T-helper 1 cell treated with Interleukin-12 subunit alpha and Interleukin-12 subunit beta and Interleukin-4 antibody, amounts not matched to agents 30 μg/mL and 1 μg/mL, for 36 hours (primary cell): Measurements from ENCODE around the gene CMKLR1.

Source experiments
- H3K27ac Mint-ChIP-seq: one replicate; pipeline ENCODE4 v1.8.0; 2021; ENCODE audit warnings: mild to moderate bottlenecking, mixed read lengths
- H3K27me3 Mint-ChIP-seq: one replicate; pipeline ENCODE4 v1.8.0; 2021; ENCODE audit warnings: low read depth, mixed read lengths
- H3K36me3 Mint-ChIP-seq: one replicate; pipeline ENCODE4 v1.8.0; 2021; ENCODE audit warnings: low read depth, mixed read lengths
- H3K4me1 Mint-ChIP-seq: one replicate; pipeline ENCODE4 v1.8.0; 2021; ENCODE audit warnings: low read depth, mixed read lengths
- H3K4me3 Mint-ChIP-seq: one replicate; pipeline ENCODE4 v1.8.0; 2021; ENCODE audit warnings: mild to moderate bottlenecking, moderate library complexity, mixed read lengths
- H3K9me3 Mint-ChIP-seq: one replicate; pipeline ENCODE4 v1.8.0; 2021; ENCODE audit warnings: mixed read lengths

The CMKLR1 gene

GRCh38 chr12:108338915-108339657 is at the start of gene CMKLR1:
Gene CMKLR1 (minus strand): TSS chr12:108339311. CDS start chr12:108293591, 45,720 bp downstream.
- peaks cover 35% of the 10 kb centered on the region for H3K27me3 Mint-ChIP-seq
- no peak within 1 kb of the TSS for H3K4me3 Mint-ChIP-seq
- H3K4me1 Mint-ChIP-seq, result peaks cover under 1% of the 10 kb centered on the region
- no peak within 1 kb of the TSS for H3K27ac Mint-ChIP-seq
- H3K9me3 Mint-ChIP-seq, result no peaks in the 10 kb centered on the region
- no peaks in the 10 kb centered on the region for H3K36me3 Mint-ChIP-seq

- H3K27me3 Mint-ChIP-seq, result no peaks in the 10 kb centered on the region
- no peak overlapping the region for H3K27ac Mint-ChIP-seq
- no peaks in the 10 kb centered on the region for H3K36me3 Mint-ChIP-seq
- no peak overlapping the region for H3K4me3 Mint-ChIP-seq
- no peaks in the 10 kb centered on the region for H3K9me3 Mint-ChIP-seq
- no peaks in the 10 kb centered on the region for H3K4me1 Mint-ChIP-seq
Measured at GRCh38 chr12:108387771-108388170, 48.7 kb upstream of the CMKLR1 start.

GRCh38 chr12:108386709-108387360 is 47.7 kb upstream of the CMKLR1 start:
- Mint-ChIP-seq H3K4me1 (no peaks in the 10 kb centered on the region), H3K4me3 (no peak overlapping the region), H3K36me3 (no peaks in the 10 kb centered on the region), H3K27me3 (no peaks in the 10 kb centered on the region), H3K27ac (no peak overlapping the region), H3K9me3 (no peaks in the 10 kb centered on the region)

GRCh38 chr12:108382437-108382801 is 43.3 kb upstream of the CMKLR1 start:
- no peak overlapping the region for H3K27ac Mint-ChIP-seq
- H3K27me3 Mint-ChIP-seq, result no peaks in the 10 kb centered on the region
- no peaks in the 10 kb centered on the region for H3K4me1 Mint-ChIP-seq
- H3K9me3 Mint-ChIP-seq, result peaks cover 2% of the 10 kb centered on the region
- H3K36me3 Mint-ChIP-seq, result no peaks in the 10 kb centered on the region
- H3K4me3 Mint-ChIP-seq, result no peak overlapping the region

- H3K27me3 Mint-ChIP-seq, result no peaks in the 10 kb centered on the region
Measured at GRCh38 chr12:108381787-108382436, 42.8 kb upstream of the CMKLR1 start.

GRCh38 chr12:108380382-108380781 is 41.3 kb upstream of the CMKLR1 start:
- no peaks in the 10 kb centered on the region for H3K4me1 Mint-ChIP-seq

More at GRCh38 chr12:108381787-108382436, 42.8 kb upstream of the CMKLR1 start:
- no peaks in the 10 kb centered on the region for H3K36me3 Mint-ChIP-seq
- H3K9me3 Mint-ChIP-seq, result peaks cover 4% of the 10 kb centered on the region
- no peak overlapping the region for H3K27ac Mint-ChIP-seq
- H3K4me1 Mint-ChIP-seq, result no peaks in the 10 kb centered on the region
- no peak overlapping the region for H3K4me3 Mint-ChIP-seq

GRCh38 chr12:108379823-108380222 is 40.7 kb upstream of the CMKLR1 start:
- H3K9me3 Mint-ChIP-seq, result peaks cover 7% of the 10 kb centered on the region
- H3K36me3 Mint-ChIP-seq, result no peaks in the 10 kb centered on the region
- H3K4me3 Mint-ChIP-seq, result no peak overlapping the region
- no peak overlapping the region for H3K27ac Mint-ChIP-seq
- no peaks in the 10 kb centered on the region for H3K4me1 Mint-ChIP-seq
- H3K27me3 Mint-ChIP-seq, result no peaks in the 10 kb centered on the region

More at GRCh38 chr12:108380382-108380781, 41.3 kb upstream of the CMKLR1 start:
- H3K9me3 Mint-ChIP-seq, result peaks cover 7% of the 10 kb centered on the region
- no peaks in the 10 kb centered on the region for H3K36me3 Mint-ChIP-seq
- no peak overlapping the region for H3K4me3 Mint-ChIP-seq
- no peaks in the 10 kb centered on the region for H3K27me3 Mint-ChIP-seq
- no peak overlapping the region for H3K27ac Mint-ChIP-seq

GRCh38 chr12:108378926-108379325 is 39.8 kb upstream of the CMKLR1 start:
- no peaks in the 10 kb centered on the region for H3K36me3 Mint-ChIP-seq
- no peaks in the 10 kb centered on the region for H3K4me1 Mint-ChIP-seq
- H3K4me3 Mint-ChIP-seq, result no peak overlapping the region
- H3K27me3 Mint-ChIP-seq, result no peaks in the 10 kb centered on the region
- no peak overlapping the region for H3K27ac Mint-ChIP-seq
- H3K9me3 Mint-ChIP-seq, result peaks cover 9% of the 10 kb centered on the region

GRCh38 chr12:108377260-108377659 is 38.1 kb upstream of the CMKLR1 start:
- Mint-ChIP-seq H3K4me1 (no peaks in the 10 kb centered on the region), H3K27ac (no peak overlapping the region), H3K9me3 (peaks cover 22% of the 10 kb centered on the region), H3K4me3 (no peak overlapping the region), H3K27me3 (no peaks in the 10 kb centered on the region), H3K36me3 (no peaks in the 10 kb centered on the region)

GRCh38 chr12:108375986-108376663 is 37.0 kb upstream of the CMKLR1 start:
- Mint-ChIP-seq H3K4me1 (no peaks in the 10 kb centered on the region), H3K9me3 (peaks cover 22% of the 10 kb centered on the region), H3K27ac (no peak overlapping the region), H3K4me3 (no peak overlapping the region), H3K36me3 (no peaks in the 10 kb centered on the region), H3K27me3 (no peaks in the 10 kb centered on the region)

GRCh38 chr12:108374596-108375320 is 35.6 kb upstream of the CMKLR1 start:
- Mint-ChIP-seq H3K4me3 (no peak overlapping the region), H3K36me3 (no peaks in the 10 kb centered on the region), H3K27me3 (no peaks in the 10 kb centered on the region), H3K4me1 (no peaks in the 10 kb centered on the region), H3K9me3 (peaks cover 22% of the 10 kb centered on the region), H3K27ac (no peak overlapping the region)

- Mint-ChIP-seq H3K27ac (no peak overlapping the region), H3K36me3 (no peaks in the 10 kb centered on the region), H3K4me1 (no peaks in the 10 kb centered on the region), H3K9me3 (peaks cover 22% of the 10 kb centered on the region), H3K4me3 (no peak overlapping the region), H3K27me3 (no peaks in the 10 kb centered on the region)
Measured at GRCh38 chr12:108373111-108373510, 34.0 kb upstream of the CMKLR1 start.

- Mint-ChIP-seq H3K27ac (no peak overlapping the region), H3K36me3 (no peaks in the 10 kb centered on the region), H3K9me3 (peaks cover 18% of the 10 kb centered on the region), H3K4me1 (no peaks in the 10 kb centered on the region), H3K4me3 (no peak overlapping the region), H3K27me3 (no peaks in the 10 kb centered on the region)
Measured at GRCh38 chr12:108371801-108372344, 32.8 kb upstream of the CMKLR1 start.

GRCh38 chr12:108370415-108370814 is 31.3 kb upstream of the CMKLR1 start:
- Mint-ChIP-seq H3K4me1 (no peaks in the 10 kb centered on the region), H3K27me3 (no peaks in the 10 kb centered on the region), H3K4me3 (no peak overlapping the region), H3K9me3 (peaks cover 15% of the 10 kb centered on the region), H3K36me3 (no peaks in the 10 kb centered on the region), H3K27ac (no peak overlapping the region)
